Endodermal cell (in vitro differentiated cells): Measurements from ENCODE around the gene MIS18A. TPM values are rescaled to one million over a fixed set of nuclear protein-coding genes. Genes with fewer than 3 reads are reported as not detected.
"Not testable (repeated sequence)": the region's sequence is repeated elsewhere in the genome, so short reads cannot be mapped to it uniquely, and the experiment has no call there.

Experiments
- DNase-seq: peaks from one replicate; pipeline ENCODE4 v3.0.0-alpha.2; 2017
- H3K27ac ChIP-seq: 2 replicates; pipeline ENCODE4 v1.5.1; 2013; ENCODE audit warnings: mild to moderate bottlenecking, low read depth, low read length, moderate library complexity
- H3K27me3 ChIP-seq: 2 replicates; pipeline ENCODE4 v1.6.1; 2013; ENCODE audit warnings: mild to moderate bottlenecking, low read length, moderate library complexity; ENCODE audit not compliant: insufficient read depth, control insufficient read depth, poor library complexity, severe bottlenecking
- H3K36me3 ChIP-seq: 2 replicates; pipeline ENCODE4 v1.7.0; 2013; ENCODE audit warnings: mild to moderate bottlenecking, low read length, moderate library complexity; ENCODE audit not compliant: control insufficient read depth, insufficient read depth
- H3K4me1 ChIP-seq: one replicate; pipeline ENCODE4 v1.7.0; 2013; ENCODE audit warnings: low read length; ENCODE audit not compliant: control insufficient read depth, insufficient read depth
- H3K4me3 ChIP-seq: 2 replicates; pipeline ENCODE4 v1.5.1; 2013; ENCODE audit warnings: mild to moderate bottlenecking, low read length, moderate library complexity
- H3K9ac ChIP-seq: 2 replicates; pipeline ENCODE4 v1.6.1; 2013; ENCODE audit warnings: mild to moderate bottlenecking, low read length, moderate library complexity; ENCODE audit not compliant: poor library complexity, severe bottlenecking; ENCODE audit errors: extremely low read depth
- H3K9me3 ChIP-seq: 2 replicates; pipeline ENCODE4 v1.6.1; 2013; ENCODE audit warnings: mild to moderate bottlenecking, low read length, moderate library complexity; ENCODE audit not compliant: control insufficient read depth
- H3K27ac Mint-ChIP-seq: 2 replicates; pipeline ENCODE4 v1.8.0; 2020; ENCODE audit warnings: mixed read lengths
- H3K27me3 Mint-ChIP-seq: 2 replicates; pipeline ENCODE4 v1.8.0; 2021; ENCODE audit warnings: mild to moderate bottlenecking, mixed read lengths; ENCODE audit not compliant: insufficient read depth
- H3K36me3 Mint-ChIP-seq: 2 replicates; pipeline ENCODE4 v1.8.0; 2020; ENCODE audit warnings: low read depth, mixed read lengths
- H3K4me1 Mint-ChIP-seq: 2 replicates; pipeline ENCODE4 v1.8.0; 2020; ENCODE audit warnings: mixed read lengths
- H3K4me3 Mint-ChIP-seq: 2 replicates; pipeline ENCODE4 v1.8.0; 2020; ENCODE audit warnings: mild to moderate bottlenecking, moderate library complexity, mixed read lengths
- H3K9me3 Mint-ChIP-seq: 2 replicates; pipeline ENCODE4 v1.8.0; 2020; ENCODE audit warnings: mild to moderate bottlenecking, mixed read lengths
- CTCF ChIP-seq: fragments of 200-600 bp; sonication (generic); conservative IDR thresholded peaks from 2 replicates; pipeline ENCODE4 v1.5.0; 2021; ENCODE audit warnings: antibody characterized with exemption, mild to moderate bottlenecking
- WGBS, 2 experiments: methylation state at CpG; one replicate each; pipeline versions ENCODE4 v1.1.5 to v1.1.7; 2013; ENCODE audit warnings: missing lambda C conversion rate in 2 of 2, mixed read lengths in 1 of 2; ENCODE audit not compliant: insufficient coverage in 1 of 2, insufficient read length in 1 of 2; 5-methylcytosine and 5-hydroxymethylcytosine counted together
- total RNA-seq, 2 donors: library from RNA; stranded (reverse); fragmentation: NEBNext Ultra II Directional in 1 of 2; extraction: Animal tissue kit (Norgen Biotek cat#: 25700) in 1 of 2; gene quantifications; 2 replicates in 1 of 2; 3 replicates in 1 of 2; pipeline ENCODE4 v1.2.1, GENCODE V29; 2021

MIS18A gene
- total RNA-seq, 2 donors from 2014 or later, result 46.4 to 48.3 TPM

GRCh38 chr21:32278103-32278502, 746 bp downstream of the MIS18A start:
- H3K36me3 ChIP-seq, result peaks cover 13% of the 10 kb centered on the region
- no peaks in the 10 kb centered on the region for H3K27me3 ChIP-seq
- 10 to 11% methylated on average over 3 to 9 of the region's 9 CpGs for WGBS, 2 experiments
- peak overlapping the region; percentile 62 for H3K9ac ChIP-seq
- DNase-seq, result no peak
- H3K27ac Mint-ChIP-seq, result peak overlapping the region; percentile 89
- H3K4me1 Mint-ChIP-seq, result peaks cover 2% of the 10 kb centered on the region
- TF ChIP-seq CTCF, result no peak
- peak overlapping the region; percentile 70 for H3K27ac ChIP-seq
- H3K4me3 Mint-ChIP-seq, result peak overlapping the region; percentile 96
- no peaks in the 10 kb centered on the region for H3K4me1 ChIP-seq
- H3K9me3 Mint-ChIP-seq, result no peaks in the 10 kb centered on the region
- H3K9me3 ChIP-seq, result no peaks in the 10 kb centered on the region
- H3K4me3 ChIP-seq, result peak overlapping the region; percentile 89
- H3K27me3 Mint-ChIP-seq, result no peaks in the 10 kb centered on the region
- peaks cover 17% of the 10 kb centered on the region for H3K36me3 Mint-ChIP-seq

GRCh38 chr21:32276671-32277070, 2.2 kb downstream of the MIS18A start:
- peaks cover 2% of the 10 kb centered on the region for H3K4me1 Mint-ChIP-seq
- H3K9me3 Mint-ChIP-seq, result no peaks in the 10 kb centered on the region
- Histone ChIP-seq H3K4me1 (no peaks in the 10 kb centered on the region), H3K36me3 (peaks cover 25% of the 10 kb centered on the region), H3K27ac (no peak overlapping the region), H3K9me3 (no peaks in the 10 kb centered on the region), H3K4me3 (no peak overlapping the region), H3K9ac (no peak overlapping the region), H3K27me3 (no peaks in the 10 kb centered on the region)
- no peak for DNase-seq
- no peak for TF ChIP-seq CTCF
- H3K27me3 Mint-ChIP-seq, result no peaks in the 10 kb centered on the region
- H3K27ac Mint-ChIP-seq, result no peak overlapping the region
- H3K4me3 Mint-ChIP-seq, result no peak overlapping the region
- 97% methylated on average over 3 to 4 of the region's 4 CpGs for WGBS, 2 experiments
- H3K36me3 Mint-ChIP-seq, result peaks cover 30% of the 10 kb centered on the region

- Histone ChIP-seq H3K27ac (no peak overlapping the region), H3K27me3 (no peaks in the 10 kb centered on the region), H3K4me3 (no peak overlapping the region), H3K4me1 (no peaks in the 10 kb centered on the region), H3K9ac (no peak overlapping the region), H3K9me3 (no peaks in the 10 kb centered on the region), H3K36me3 (peaks cover 72% of the 10 kb centered on the region)
- Mint-ChIP-seq H3K4me3 (no peak overlapping the region), H3K4me1 (no peaks in the 10 kb centered on the region), H3K27me3 (no peaks in the 10 kb centered on the region), H3K36me3 (peaks cover 58% of the 10 kb centered on the region), H3K27ac (no peak overlapping the region), H3K9me3 (no peaks in the 10 kb centered on the region)
- no peak for DNase-seq
- TF ChIP-seq CTCF, result no peak
- WGBS, 2 experiments, result 91 to 100% methylated on average over 2 to 4 of the region's 4 CpGs
Observed at GRCh38 chr21:32270748-32271147, 8.1 kb downstream of the MIS18A start.

GRCh38 chr21:32265321-32265720, 13.5 kb downstream of the MIS18A start:
- H3K9me3 Mint-ChIP-seq, H3K27ac Mint-ChIP-seq, H3K9ac ChIP-seq, H3K27ac ChIP-seq, H3K27me3 ChIP-seq, H3K4me3 ChIP-seq, H3K9me3 ChIP-seq, H3K4me3 Mint-ChIP-seq, H3K4me1 ChIP-seq, H3K4me1 Mint-ChIP-seq, DNase-seq, H3K27me3 Mint-ChIP-seq: not testable (repeated sequence)
- H3K36me3 Mint-ChIP-seq, result peaks cover 29% of the 10 kb centered on the region
- 97 to 100% methylated on average over 3 to 20 of the region's 23 CpGs for WGBS, 2 experiments
- H3K36me3 ChIP-seq, result peaks cover 33% of the 10 kb centered on the region
